HCT116 (cell line): Measurements from ENCODE around the gene CTNND1. TPM values are rescaled to one million over a fixed set of nuclear protein-coding genes. Genes with fewer than 3 reads are reported as not detected.
A peak's percentile ranks its signal among the peaks of the same experiment; 100 is the strongest.

Experiments used
- ATAC-seq: fragments of 200-7000 bp; cut with Tn5 transposase; 2 replicates; pipeline ENCODE4 v1.9.1; 2020; ENCODE audit warnings: mild to moderate bottlenecking, moderate library complexity
- BruUV-seq: library from RNA; stranded (reverse); fragments of 400-500 nt; replicated peaks from 2 replicates; lab custom pipeline; 2021; lab: Mats Ljungman, UMichigan
- CTCF ChIA-PET: fragments of 300-600 bp; sonication (Branson Sonifier 250); formaldehyde crosslinking; loops from one replicate; lab custom pipeline; 2021; ENCODE audit warnings: antibody characterized with exemption; lab: Charles Lee
- POLR2A ChIA-PET: fragments of 300-600, 350-600 bp; sonication (Branson Sonifier 250); formaldehyde crosslinking; loops from one replicate; lab custom pipeline; 2021; ENCODE audit warnings: antibody characterized with exemption; lab: Charles Lee
- RAD21 ChIA-PET, 2 experiments: fragments of 300-600 bp; sonication (Branson Sonifier 250); formaldehyde crosslinking; loops; one replicate each; lab custom pipeline; 2023; ENCODE audit warnings: low total read pairs in 2 of 2; ENCODE audit not compliant: uncharacterized antibody in 2 of 2, unreplicated experiment in 2 of 2, low non-redundant PET in 1 of 2; lab: Charles Lee
- DNase-seq: peaks from one replicate; pipeline ENCODE4 v3.0.0-alpha.2; 2010; ENCODE audit warnings: low read depth, low spot score
- H2AFZ ChIP-seq: fragments of 200-600 bp; shearing (Covaris generic), sonication (generic); 2 replicates; pipeline ENCODE4 v1.6.1; 2017; ENCODE audit warnings: low read depth, mixed run types, mixed read lengths, antibody characterized with exemption, low read length; ENCODE audit not compliant: poor library complexity, severe bottlenecking
- H3K27ac ChIP-seq: 2 replicates; pipeline ENCODE4 v1.5.1; 2012; ENCODE audit warnings: low read depth, low read length
- H3K27me3 ChIP-seq: fragments of 200-600 bp; sonication (generic); 2 replicates; pipeline ENCODE4 v1.6.1; 2016; ENCODE audit warnings: mixed run types, low read length, mixed read lengths; ENCODE audit not compliant: insufficient read depth
- H3K36me3 ChIP-seq, 2 experiments: fragments of 200-500 bp in 1 of 2; fragments of 200-600 bp in 1 of 2; sonication (Bioruptor generic) in 1 of 2; sonication (generic) in 1 of 2; 2 replicates each; pipeline versions ENCODE4 v1.5.1 to v1.6.1; 2014 to 2016; ENCODE audit warnings: low read length in 2 of 2, inconsistent platforms in 1 of 2, mixed read lengths in 1 of 2, mixed run types in 1 of 2; ENCODE audit not compliant: insufficient read depth in 2 of 2, control insufficient read depth in 1 of 2
- H3K4me1 ChIP-seq, 2 experiments: fragments of 200-600 bp in 1 of 2; sonication (generic) in 1 of 2; 2 replicates each; pipeline versions ENCODE4 v1.5.1 to v1.6.1; 2012 to 2017; ENCODE audit warnings: low read length in 2 of 2, inconsistent platforms in 1 of 2, mild to moderate bottlenecking in 1 of 2, mixed read lengths in 1 of 2, mixed run types in 1 of 2, moderate library complexity in 1 of 2; ENCODE audit not compliant: insufficient read depth in 2 of 2, control insufficient read depth in 1 of 2
- H3K4me2 ChIP-seq: fragments of 200-600 bp; sonication (generic); 2 replicates; pipeline ENCODE4 v1.6.1; 2017; ENCODE audit warnings: mixed run types, low read length, mixed read lengths
- H3K4me3 ChIP-seq, 2 experiments: fragments of 200-600 bp in 1 of 2; sonication (generic) in 1 of 2; replicated peaks in 1 of 2; 2 replicates each; pipeline ENCODE4 v1.5.1; 2011 to 2016; ENCODE audit warnings: low read length in 2 of 2, control low read depth in 1 of 2, low read depth in 1 of 2, mild to moderate bottlenecking in 1 of 2, mixed read lengths in 1 of 2, mixed run types in 1 of 2
- H3K79me2 ChIP-seq: fragments of 200-600 bp; sonication (generic); 2 replicates; pipeline ENCODE4 v1.6.1; 2017; ENCODE audit warnings: mild to moderate bottlenecking, mixed run types, low read length, moderate library complexity, mixed read lengths; ENCODE audit not compliant: insufficient read depth
- H3K9ac ChIP-seq: fragments of 200-600 bp; sonication (generic); 2 replicates; pipeline ENCODE4 v1.6.1; 2016; ENCODE audit warnings: low read length, mixed read lengths
- H3K9me2 ChIP-seq: fragments of 200-600 bp; sonication (generic), shearing (Covaris generic); 2 replicates; pipeline ENCODE4 v1.6.1; 2017; ENCODE audit warnings: mixed run types, mild to moderate bottlenecking, moderate library complexity; ENCODE audit not compliant: insufficient read depth
- H3K9me3 ChIP-seq, 2 experiments: fragments of 200-500 bp in 1 of 2; fragments of 200-600 bp in 1 of 2; sonication (Bioruptor generic) in 1 of 2; sonication (generic) in 1 of 2; 2 replicates each; pipeline ENCODE4 v1.6.1; 2014 to 2017; ENCODE audit warnings: low read length in 2 of 2, mixed read lengths in 2 of 2, inconsistent platforms in 1 of 2, low read depth in 1 of 2, mild to moderate bottlenecking in 1 of 2, mixed run types in 1 of 2, moderate library complexity in 1 of 2; ENCODE audit not compliant: control insufficient read depth in 1 of 2, insufficient read depth in 1 of 2
- H4K20me1 ChIP-seq: fragments of 200-600 bp; sonication (generic), shearing (Covaris generic); 2 replicates; pipeline ENCODE4 v1.6.1; 2017; ENCODE audit warnings: mixed run types, mild to moderate bottlenecking, moderate library complexity; ENCODE audit not compliant: insufficient read depth
- ATF3 ChIP-seq: IDR thresholded peaks from 2 replicates; pipeline ENCODE4 v1.6.1; 2012
- CTCF ChIP-seq, 3 experiments: fragments of 200-600 bp in 1 of 3; sonication (generic) in 1 of 3; IDR thresholded peaks in 2 of 3; conservative IDR thresholded peaks in 1 of 3; 2 replicates each; pipeline ENCODE4 v1.5.1; 2012 to 2017; ENCODE audit warnings: low read depth in 2 of 3, low read length in 2 of 3, antibody characterized with exemption in 1 of 3, borderline replicate concordance in 1 of 3, control low read depth in 1 of 3, mild to moderate bottlenecking in 1 of 3, mixed read lengths in 1 of 3, mixed run types in 1 of 3, moderate library complexity in 1 of 3; ENCODE audit not compliant: insufficient read depth in 1 of 3
- RAD21 ChIP-seq: IDR thresholded peaks from 2 replicates; pipeline ENCODE4 v1.6.1; 2012; ENCODE audit warnings: low read depth, mild to moderate bottlenecking
- SRF ChIP-seq: IDR thresholded peaks from 2 replicates; pipeline ENCODE4 v1.6.1; 2012; ENCODE audit warnings: low read depth
- ZNF274 ChIP-seq: fragments of 200-500 bp; sonication (Bioruptor generic); IDR thresholded peaks from 2 replicates; pipeline ENCODE4 v1.6.1; 2014; ENCODE audit warnings: mild to moderate bottlenecking, low read depth, low read length, inconsistent platforms
- intact Hi-C: fragments of 100-400 bp; cut with micrococcal nuclease; formaldehyde crosslinking; loops from 2 replicates; pipeline ENCODE4 v1.10.0; 2022
- total RNA-seq: library from RNA; stranded (reverse); gene quantifications from one replicate; pipeline ENCODE4 v1.2.1, GENCODE V29; 2021; ENCODE audit not compliant: unreplicated experiment

CTNND1 gene
- total RNA-seq, 1 experiment from 2014 or later: 157 TPM

GRCh38 chr11:57751176-57751575, 10.4 kb upstream of the CTNND1 start:
- no peak overlapping the region for H2AFZ ChIP-seq
- H3K9me3 ChIP-seq: no peaks in the 10 kb centered on the region
- DNase-seq: no peak
- H3K9me2 ChIP-seq: no peaks in the 10 kb centered on the region
- TF ChIP-seq ATF3 (no peak), CTCF (IDR thresholded peaks at IDR 0.05 in 2 of 3, conservative IDR thresholded peaks at IDR 0.05 in 1 of 3; ENCODE audit: borderline replicate concordance in 1 of 3, insufficient read depth in 1 of 3, low read depth in 2 of 3, low read length in 2 of 3) (no peak), SRF (no peak)
- no peak overlapping the region for H3K27ac ChIP-seq
- no peak overlapping the region for H3K4me2 ChIP-seq
- H3K4me3 ChIP-seq: no peak overlapping the region
- no peaks in the 10 kb centered on the region for H3K79me2 ChIP-seq
- intact Hi-C loops: loop anchor here (1.0 to 5.0 kb wide), 2 partner anchors 49 to 771 kb away; no protein-coding TSS in a partner anchor
- H3K4me1 ChIP-seq: peaks cover 0 to 8% of the 10 kb centered on the region in 2 experiments; a peak in 1 of 4 replicates
- no peaks in the 10 kb centered on the region for H4K20me1 ChIP-seq
- ATAC-seq: peak; percentile 15; the same call in 1 of the 2 replicates
- CTCF ChIA-PET: interaction anchor here (0.9 to 6.2 kb wide), 8 partner anchors 10 to 763 kb away, joined by 3 to 95 read pairs (median 9); partner anchors contain the start of genes CTNND1 and SELENOH
- H3K27me3 ChIP-seq: no peaks in the 10 kb centered on the region
- no peak overlapping the region for H3K9ac ChIP-seq
- no peaks in the 10 kb centered on the region for H3K36me3 ChIP-seq
- POLR2A ChIA-PET: interaction anchor here (1.3 to 2.2 kb wide), 4 partner anchors 10 to 49 kb away, joined by 3 to 12 read pairs (median 6); partner anchors contain the start of genes CTNND1 and SELENOH
- RAD21 ChIA-PET: interaction anchor here (0.8 to 2.6 kb wide), 5 partner anchors 10 to 535 kb away, joined by 3 to 19 read pairs (median 5); no protein-coding TSS in a partner anchor
- BruUV-seq: no TSS peak

GRCh38 chr11:57751676-57752253, 9.8 kb upstream of the CTNND1 start, which contains the start of gene BTBD18:
TSS of gene BTBD18 (minus strand) at chr11:57751819. CDS start at chr11:57751188, 631 bp downstream.
- no peaks in the 10 kb centered on the region for H3K79me2 ChIP-seq
- no peaks in the 10 kb centered on the region for H3K9me3 ChIP-seq
- H3K4me2 ChIP-seq: no peak within 1 kb of the TSS
- no peak within 1 kb of the TSS for H3K9ac ChIP-seq
- H4K20me1 ChIP-seq: no peaks in the 10 kb centered on the region
- CTCF ChIA-PET: interaction anchor here (0.8 to 6.2 kb wide), 9 partner anchors 9 to 765 kb away, joined by 3 to 95 read pairs (median 6); partner anchors contain the start of genes CTNND1 and SELENOH
- RAD21 ChIA-PET: interaction anchor here (0.8 to 2.6 kb wide), 6 partner anchors 9 to 534 kb away, joined by 3 to 19 read pairs (median 4); no protein-coding TSS in a partner anchor
- POLR2A ChIA-PET: interaction anchor here (1.2 to 2.2 kb wide), 5 partner anchors 10 to 48 kb away, joined by 3 to 12 read pairs (median 5); partner anchors contain the start of genes CTNND1 and SELENOH
- H3K27me3 ChIP-seq: no peaks in the 10 kb centered on the region
- no peaks in the 10 kb centered on the region for H3K36me3 ChIP-seq
- H3K9me2 ChIP-seq: no peaks in the 10 kb centered on the region
- peaks cover 0 to 12% of the 10 kb centered on the region in 2 experiments; a peak in 1 of 4 replicates for H3K4me1 ChIP-seq
- DNase-seq: no peak
- peak; percentile 65 to 69 (median 68) for TF ChIP-seq CTCF (IDR thresholded peaks at IDR 0.05 in 2 of 3, conservative IDR thresholded peaks at IDR 0.05 in 1 of 3; ENCODE audit: borderline replicate concordance in 1 of 3, insufficient read depth in 1 of 3, low read depth in 2 of 3, low read length in 2 of 3)
- peak; percentile 77 for TF ChIP-seq RAD21
- TF ChIP-seq ATF3: no peak
- no peak for TF ChIP-seq ZNF274
- no peak within 1 kb of the TSS for H2AFZ ChIP-seq
- intact Hi-C loops: loop anchor here (1.0 to 5.0 kb wide), 2 partner anchors 49 to 771 kb away; no protein-coding TSS in a partner anchor
- no peak within 1 kb of the TSS for H3K4me3 ChIP-seq
- H3K27ac ChIP-seq: no peak within 1 kb of the TSS
- ATAC-seq: peak; percentile 89
- BruUV-seq: no TSS peak
